ENCODE results near the gene TCHP. TPM values are rescaled to one million over a fixed set of nuclear protein-coding genes. Genes with fewer than 3 reads are reported as not detected.
"Not testable (repeated sequence)": the region's sequence is repeated elsewhere in the genome, so short reads cannot be mapped to it uniquely, and the experiment has no call there.

TCHP gene
- total RNA-seq, 1 donor from 2014 or later = 4.2 TPM

DNA sequence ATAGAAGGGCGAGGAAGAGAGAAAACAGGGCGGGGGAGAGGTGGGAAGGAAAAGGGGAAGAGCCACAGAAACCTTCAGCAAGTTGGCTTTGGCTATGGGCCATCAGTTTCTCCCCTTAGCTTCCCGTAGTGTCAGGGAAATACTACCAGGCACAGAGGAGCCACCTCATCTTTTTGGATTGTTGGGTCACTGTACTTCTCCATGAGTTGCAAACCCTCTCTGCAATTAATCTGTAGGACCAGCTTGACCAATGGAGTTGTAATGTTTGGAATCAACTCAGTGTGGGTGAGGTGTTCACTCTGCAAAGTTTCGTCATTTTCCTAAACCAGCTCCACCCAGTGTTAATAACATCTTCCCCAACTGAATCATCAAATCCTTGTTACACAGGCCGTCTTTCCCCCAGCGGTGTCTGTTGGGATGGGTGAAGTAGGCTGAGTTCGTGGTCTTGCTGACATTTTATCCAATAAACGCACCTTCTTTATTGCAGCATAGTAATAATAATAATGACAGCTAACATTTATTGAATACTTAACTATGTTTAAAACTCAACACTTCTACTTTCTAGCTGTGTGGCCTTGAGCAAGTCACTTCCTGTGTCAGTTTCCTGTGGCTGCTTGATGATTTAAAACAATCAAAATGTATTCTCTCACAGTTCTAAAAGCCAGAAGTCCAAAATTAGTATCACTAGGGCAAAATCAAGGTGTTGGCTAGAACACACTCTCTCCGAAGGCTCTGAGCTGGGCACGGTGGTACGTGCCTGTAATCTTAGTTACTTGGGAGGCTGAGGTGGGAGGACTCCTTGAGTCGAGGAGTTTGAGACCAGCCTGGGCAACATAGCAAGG lies 11.7 kb upstream of the TCHP start:
- no peak for DNase-seq (ENCODE audit: low spot score in 2 of 2)
- no peak overlapping the region for H3K4me3 ChIP-seq
- no peaks in the 10 kb centered on the region for H3K27me3 ChIP-seq
- H3K27ac ChIP-seq = peak overlapping the region in 1 of 2 donors; percentile 22
- TF ChIP-seq, protein P1, sequence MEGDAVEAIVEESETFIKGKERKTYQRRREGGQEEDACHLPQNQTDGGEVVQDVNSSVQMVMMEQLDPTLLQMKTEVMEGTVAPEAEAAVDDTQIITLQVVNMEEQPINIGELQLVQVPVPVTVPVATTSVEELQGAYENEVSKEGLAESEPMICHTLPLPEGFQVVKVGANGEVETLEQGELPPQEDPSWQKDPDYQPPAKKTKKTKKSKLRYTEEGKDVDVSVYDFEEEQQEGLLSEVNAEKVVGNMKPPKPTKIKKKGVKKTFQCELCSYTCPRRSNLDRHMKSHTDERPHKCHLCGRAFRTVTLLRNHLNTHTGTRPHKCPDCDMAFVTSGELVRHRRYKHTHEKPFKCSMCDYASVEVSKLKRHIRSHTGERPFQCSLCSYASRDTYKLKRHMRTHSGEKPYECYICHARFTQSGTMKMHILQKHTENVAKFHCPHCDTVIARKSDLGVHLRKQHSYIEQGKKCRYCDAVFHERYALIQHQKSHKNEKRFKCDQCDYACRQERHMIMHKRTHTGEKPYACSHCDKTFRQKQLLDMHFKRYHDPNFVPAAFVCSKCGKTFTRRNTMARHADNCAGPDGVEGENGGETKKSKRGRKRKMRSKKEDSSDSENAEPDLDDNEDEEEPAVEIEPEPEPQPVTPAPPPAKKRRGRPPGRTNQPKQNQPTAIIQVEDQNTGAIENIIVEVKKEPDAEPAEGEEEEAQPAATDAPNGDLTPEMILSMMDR (IDR thresholded peaks at IDR 0.05) = no peak
- H3K9me3 ChIP-seq = no peaks in the 10 kb centered on the region
- intact Hi-C loops (cut with DNase I) = no loop called here
- no peaks in the 10 kb centered on the region for H3K36me3 ChIP-seq
- no peaks in the 10 kb centered on the region for H3K4me1 ChIP-seq

DNA sequence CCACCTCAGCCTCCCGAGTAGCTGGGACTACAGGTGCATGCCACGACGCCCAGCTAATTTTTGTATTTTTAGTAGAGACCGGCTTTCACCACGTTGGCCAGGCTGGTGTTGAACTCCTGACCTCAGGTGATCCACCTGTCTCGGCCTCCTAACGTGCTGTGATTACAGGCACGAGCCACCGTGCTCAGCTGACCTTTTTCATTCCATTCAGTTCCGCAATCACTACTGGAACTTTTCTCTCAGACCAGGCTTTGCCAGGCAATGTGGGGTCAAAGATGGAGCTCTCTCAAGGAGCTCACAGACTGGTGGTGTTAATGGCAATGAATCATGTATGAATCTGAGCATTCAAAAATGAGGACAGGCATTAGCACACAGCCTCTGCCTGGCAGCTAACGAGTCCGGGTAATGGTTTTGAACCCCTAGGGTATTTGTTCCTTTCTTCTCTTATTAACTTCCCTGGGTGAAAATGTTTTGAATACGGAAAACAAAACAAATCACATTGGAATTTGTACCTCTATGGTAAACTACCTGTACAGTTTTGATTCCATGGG lies 9.4 kb upstream of the TCHP start:
- TF ChIP-seq, protein P1 (IDR thresholded peaks at IDR 0.05) = no peak
- no peaks in the 10 kb centered on the region for H3K4me1 ChIP-seq
- H3K4me3 ChIP-seq = no peak overlapping the region
- no peak overlapping the region for H3K27ac ChIP-seq
- no peaks in the 10 kb centered on the region for H3K36me3 ChIP-seq
- intact Hi-C loops (cut with DNase I) = no loop called here
- no peak for DNase-seq (ENCODE audit: low spot score in 2 of 2)
- no peaks in the 10 kb centered on the region for H3K27me3 ChIP-seq
- H3K9me3 ChIP-seq = no peaks in the 10 kb centered on the region

DNA sequence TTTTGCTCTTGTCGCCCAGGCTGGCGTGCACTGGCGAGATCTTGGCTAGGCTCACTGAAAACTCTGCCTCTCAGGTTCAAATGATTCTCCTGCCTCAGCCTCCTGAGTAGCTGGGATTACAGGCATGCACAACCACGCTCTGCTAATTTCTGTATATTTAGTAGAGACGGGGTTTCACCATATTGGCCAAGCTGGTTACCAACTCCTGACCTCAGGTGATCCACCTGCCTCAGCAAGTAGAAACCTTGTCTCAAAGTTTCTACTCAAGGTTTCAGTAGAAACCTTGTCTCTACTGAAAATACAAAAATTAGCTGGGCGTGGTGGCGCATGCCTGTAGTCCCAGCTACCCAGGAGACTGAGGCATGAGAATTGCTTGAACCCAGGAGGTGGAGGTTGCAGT lies 8.3 kb upstream of the TCHP start:
- H3K27ac ChIP-seq; DNase-seq (ENCODE audit: low spot score in 2 of 2); H3K36me3 ChIP-seq; H3K4me1 ChIP-seq; H3K4me3 ChIP-seq; H3K27me3 ChIP-seq; H3K9me3 ChIP-seq; intact Hi-C loops (cut with DNase I): not testable (repeated sequence)

DNA sequence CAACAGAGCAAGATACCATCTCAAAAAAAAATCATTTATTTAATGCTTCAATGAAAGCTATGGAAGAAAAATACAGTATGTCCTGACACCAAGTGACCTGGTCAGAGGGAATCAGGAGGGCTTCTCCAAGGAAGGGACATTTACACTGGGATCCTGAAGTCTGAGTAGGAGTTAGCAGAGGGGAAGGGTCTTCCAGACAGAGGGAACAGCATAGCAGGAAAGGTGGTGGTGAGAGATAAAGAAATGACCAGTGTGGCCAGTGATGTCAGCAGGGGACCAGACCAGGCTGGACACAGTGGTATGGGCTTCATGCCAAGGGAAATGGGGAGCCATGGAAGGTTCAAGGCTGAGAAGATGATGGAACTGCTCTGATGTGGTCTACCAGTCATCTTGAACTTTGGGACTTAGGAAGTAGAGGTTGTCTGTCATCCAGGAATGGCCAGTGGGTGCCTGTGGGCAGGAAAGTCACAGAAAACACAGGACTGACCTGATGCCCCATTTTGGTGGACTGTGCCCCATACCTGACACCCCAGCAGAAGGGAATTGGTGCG lies 7.8 kb upstream of the TCHP start:
- TF ChIP-seq, protein P1 (IDR thresholded peaks at IDR 0.05) = no peak
- no peaks in the 10 kb centered on the region for H3K4me1 ChIP-seq
- no peaks in the 10 kb centered on the region for H3K36me3 ChIP-seq
- H3K27me3 ChIP-seq = no peaks in the 10 kb centered on the region
- no peak overlapping the region for H3K4me3 ChIP-seq
- intact Hi-C loops (cut with DNase I) = no loop called here
- H3K9me3 ChIP-seq = no peaks in the 10 kb centered on the region
- H3K27ac ChIP-seq = no peak overlapping the region
- DNase-seq (ENCODE audit: low spot score in 2 of 2) = no peak

DNA sequence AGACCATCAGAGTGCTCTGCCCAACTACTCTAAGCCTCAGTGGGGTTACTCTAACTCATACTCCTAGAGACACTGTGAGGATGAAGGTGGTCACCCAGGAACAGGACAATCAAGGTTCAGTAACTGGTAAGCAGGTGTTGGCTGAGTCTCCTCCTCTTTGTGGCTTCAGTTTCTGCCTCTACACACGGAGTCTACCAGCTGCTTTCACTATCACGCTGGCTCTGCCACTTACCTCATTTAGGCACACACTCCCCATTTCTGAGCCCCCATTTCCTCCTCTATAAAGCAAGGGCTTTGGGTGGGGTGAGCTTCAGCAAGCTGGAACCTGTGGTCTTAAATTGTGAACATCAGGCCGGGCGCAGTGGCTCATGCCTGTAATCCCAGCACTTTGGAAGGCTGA lies 7.3 kb upstream of the TCHP start:
- Histone ChIP-seq H3K4me1 (no peaks in the 10 kb centered on the region), H3K4me3 (no peak overlapping the region), H3K27ac (no peak overlapping the region), H3K27me3 (no peaks in the 10 kb centered on the region), H3K36me3 (no peaks in the 10 kb centered on the region), H3K9me3 (no peaks in the 10 kb centered on the region)
- intact Hi-C loops (cut with DNase I) = no loop called here
- TF ChIP-seq, protein P1 (IDR thresholded peaks at IDR 0.05) = no peak
- no peak for DNase-seq (ENCODE audit: low spot score in 2 of 2)

DNA sequence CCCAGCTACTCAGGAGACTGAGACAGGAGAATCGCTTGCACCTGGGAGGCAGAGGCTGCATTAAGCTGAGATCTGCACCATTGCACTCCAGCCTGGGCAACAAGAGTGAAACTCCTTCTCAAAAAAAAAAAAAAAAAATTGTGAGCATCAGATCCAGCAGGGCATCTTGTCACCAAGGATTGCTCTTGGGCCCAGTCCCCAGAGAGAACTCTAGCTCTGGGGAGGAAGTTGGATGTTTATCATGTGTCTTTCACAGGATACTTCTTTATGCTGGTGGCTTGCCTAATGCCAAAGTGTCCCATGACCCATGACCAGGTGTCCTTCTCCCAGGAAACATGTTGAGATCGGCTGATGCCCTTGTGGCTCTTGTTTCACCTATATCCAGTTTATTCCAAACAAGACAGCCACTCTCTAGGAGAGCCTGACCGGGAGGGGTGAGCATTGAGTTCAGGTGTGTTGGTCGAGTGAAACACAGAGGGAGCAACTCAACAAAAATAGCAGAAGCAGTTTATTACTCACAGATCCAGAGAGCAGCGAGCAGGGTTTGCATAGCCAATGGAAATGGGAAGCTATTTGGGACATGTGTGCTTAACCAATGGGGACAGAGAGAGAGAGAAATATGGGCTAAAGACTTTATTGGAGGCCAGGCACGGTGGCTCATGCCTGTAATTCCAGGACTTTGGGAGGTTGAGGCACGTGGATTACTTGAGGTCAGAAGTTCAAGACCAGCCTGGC lies 6.6 kb upstream of the TCHP start:
- Histone ChIP-seq H3K4me1 (no peaks in the 10 kb centered on the region), H3K36me3 (no peaks in the 10 kb centered on the region), H3K27ac (no peak overlapping the region), H3K4me3 (no peak overlapping the region), H3K9me3 (no peaks in the 10 kb centered on the region), H3K27me3 (no peaks in the 10 kb centered on the region)
- TF ChIP-seq, protein P1 (IDR thresholded peaks at IDR 0.05) = no peak
- intact Hi-C loops (cut with DNase I) = no loop called here
- no peak for DNase-seq (ENCODE audit: low spot score in 2 of 2)

All from ascending aorta (tissue), 2 donors.